HG02588 (cell line): Measurements from ENCODE around the gene CMTM7.

Source experiments
- ATAC-seq: cut with Tn5 transposase; IDR thresholded peaks from one replicate; pipeline ENCODE4 v1.9.1; 2021; ENCODE audit warnings: mild to moderate bottlenecking, moderate library complexity; ENCODE audit not compliant: unreplicated experiment

Gene CMTM7

DNA sequence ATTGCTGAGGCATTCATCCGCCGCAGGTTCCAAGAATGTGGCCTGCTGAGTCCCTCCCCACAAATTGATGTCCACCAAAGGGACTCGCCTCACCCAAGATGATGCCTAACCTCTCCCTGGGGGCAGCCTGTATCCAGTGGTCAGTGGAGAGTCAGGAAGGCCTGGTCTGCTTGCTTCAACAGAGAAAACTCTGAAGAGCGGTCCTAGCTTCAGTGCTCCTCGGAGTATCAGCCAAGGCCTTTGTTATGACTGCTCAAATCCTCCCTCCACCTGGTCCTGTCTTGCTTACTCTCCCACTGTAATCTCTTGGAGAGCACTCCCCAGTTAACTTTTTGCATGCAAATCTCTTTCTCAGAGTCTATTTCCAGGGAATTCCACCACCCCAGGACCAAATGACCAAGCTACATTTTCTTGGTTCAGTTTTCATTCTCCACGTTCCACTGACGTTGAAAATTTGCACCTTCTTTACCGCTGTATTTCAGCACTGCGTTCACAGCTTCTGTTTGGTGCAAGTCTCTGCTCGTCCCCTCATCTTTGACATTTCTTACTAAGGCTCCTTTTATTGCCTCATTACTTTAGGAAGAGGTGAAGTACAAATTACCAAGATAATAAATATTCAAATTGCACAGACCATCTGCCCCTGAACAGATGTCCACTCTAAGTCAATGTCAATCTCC is 22.3 kb downstream of the CMTM7 start:
- ATAC-seq, result no peak

DNA sequence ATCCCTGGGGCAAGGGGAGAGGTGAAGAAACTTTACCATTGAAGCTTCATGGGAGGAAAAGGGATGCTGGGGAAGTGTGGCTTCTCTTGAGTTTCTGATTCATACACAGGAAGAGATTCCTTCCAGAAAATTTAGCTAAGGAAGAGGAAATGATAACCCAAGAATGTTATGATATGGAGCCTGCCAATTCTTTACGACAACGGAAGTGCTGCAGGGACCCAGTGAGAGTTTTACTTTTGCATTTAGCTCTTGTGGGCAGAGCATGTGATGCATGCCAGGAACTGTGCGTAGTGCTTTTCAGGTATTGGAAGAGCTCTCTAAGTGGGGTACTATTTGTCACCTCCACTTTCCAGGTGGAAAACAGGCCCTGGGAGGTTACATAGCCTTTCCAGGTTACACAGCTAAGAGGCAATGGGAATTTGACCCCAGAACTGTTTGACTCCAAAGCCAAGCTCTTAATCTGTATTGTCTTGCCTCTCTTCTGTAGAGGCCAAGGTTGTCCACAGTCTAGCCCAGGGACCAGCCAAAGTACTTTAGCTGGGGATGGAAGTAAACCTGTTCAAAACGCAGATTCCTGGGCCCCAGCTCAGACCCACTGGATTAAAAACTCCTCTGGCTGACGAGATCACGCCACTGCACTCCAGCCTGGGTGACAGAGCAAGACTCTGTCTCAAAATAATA is 23.0 kb downstream of the CMTM7 start:
- no peak for ATAC-seq

- no peak for ATAC-seq
Measured at GRCh38 chr3:32419742-32420125, 28.1 kb downstream of the CMTM7 start.

DNA sequence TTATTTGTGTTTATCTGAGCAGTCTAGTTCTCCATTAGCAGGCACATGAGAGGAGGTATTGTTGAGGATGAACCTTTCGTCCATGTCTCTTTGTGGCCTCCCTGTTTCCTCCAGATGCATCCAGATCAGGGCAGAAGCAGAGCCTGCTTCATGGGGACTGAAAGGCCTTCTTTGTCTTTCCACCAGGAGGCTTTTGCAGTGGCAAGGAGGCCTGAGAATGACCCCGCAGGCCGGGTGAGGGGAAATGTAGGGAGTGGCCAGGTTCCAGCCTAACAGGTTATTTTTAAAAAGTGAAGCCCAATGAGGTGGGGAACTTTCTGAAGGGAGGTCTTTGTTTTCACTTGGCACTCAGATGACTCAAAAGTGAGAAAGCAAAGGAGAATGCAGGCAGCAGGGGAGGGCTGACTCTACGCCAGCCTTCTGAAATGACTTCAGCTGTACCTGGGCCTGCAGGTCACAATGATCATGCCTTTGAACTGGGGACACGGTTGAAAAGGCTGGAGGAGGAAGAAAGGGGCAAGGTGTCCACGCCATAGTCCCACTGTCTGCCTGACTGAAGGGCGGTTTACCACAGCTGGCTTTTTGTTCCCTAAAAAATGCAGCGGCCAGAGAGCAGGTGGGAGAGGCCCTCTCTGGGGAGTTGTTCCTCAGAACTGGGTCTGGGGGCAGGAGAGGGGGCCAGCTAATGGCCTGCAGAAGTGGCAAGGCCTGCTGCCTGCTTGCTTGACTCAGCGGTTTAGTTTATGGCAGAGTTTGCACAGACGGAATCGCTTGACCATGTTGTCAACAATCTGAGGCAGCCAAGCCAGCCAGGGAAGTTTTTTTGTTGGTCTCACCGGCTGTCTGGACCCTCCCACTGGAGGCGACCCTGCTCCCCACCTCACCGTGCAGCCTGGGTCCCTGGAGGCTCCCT is 28.7 kb downstream of the CMTM7 start:
- ATAC-seq, result peak; percentile 81

- no peak for ATAC-seq
Measured at GRCh38 chr3:32421185-32421584, 29.5 kb downstream of the CMTM7 start.

GRCh38 chr3:32421991-32422859 is 30.6 kb downstream of the CMTM7 start:
- no peak for ATAC-seq

- ATAC-seq, result no peak
Measured at GRCh38 chr3:32422943-32423342, 31.3 kb downstream of the CMTM7 start.

GRCh38 chr3:32423534-32423933 is 31.9 kb downstream of the CMTM7 start:
- no peak for ATAC-seq

DNA sequence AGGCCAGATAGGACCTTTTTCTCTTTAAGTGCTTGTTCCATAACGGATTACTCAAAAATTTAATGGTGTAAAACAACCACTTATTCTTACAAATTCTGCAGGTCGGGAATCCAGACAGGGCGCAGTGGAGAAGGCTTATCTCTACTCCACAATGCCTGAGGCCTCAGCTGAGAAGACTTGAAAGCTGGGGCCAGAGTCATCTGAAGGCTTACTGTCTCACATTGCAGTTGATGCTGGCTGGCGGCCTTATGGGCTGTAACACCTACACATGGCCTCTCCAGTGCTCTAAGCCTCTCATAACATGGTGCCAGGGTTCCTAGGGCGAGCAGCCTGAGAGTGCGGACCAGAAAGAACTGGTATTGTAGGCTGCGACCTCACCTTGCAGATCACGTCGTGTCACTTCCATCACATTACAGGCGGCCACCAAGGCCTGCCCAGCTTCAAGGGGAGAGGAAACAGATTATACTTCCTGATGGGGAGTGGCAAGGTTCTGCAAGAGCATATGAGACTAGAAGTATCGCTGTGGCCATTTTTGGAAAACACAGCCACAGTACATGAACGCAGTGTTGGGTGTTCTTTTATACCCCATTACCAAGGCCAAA is 32.4 kb downstream of the CMTM7 start:
- ATAC-seq, result no peak

- ATAC-seq, result no peak
Measured at GRCh38 chr3:32424581-32425250, 33.1 kb downstream of the CMTM7 start.

DNA sequence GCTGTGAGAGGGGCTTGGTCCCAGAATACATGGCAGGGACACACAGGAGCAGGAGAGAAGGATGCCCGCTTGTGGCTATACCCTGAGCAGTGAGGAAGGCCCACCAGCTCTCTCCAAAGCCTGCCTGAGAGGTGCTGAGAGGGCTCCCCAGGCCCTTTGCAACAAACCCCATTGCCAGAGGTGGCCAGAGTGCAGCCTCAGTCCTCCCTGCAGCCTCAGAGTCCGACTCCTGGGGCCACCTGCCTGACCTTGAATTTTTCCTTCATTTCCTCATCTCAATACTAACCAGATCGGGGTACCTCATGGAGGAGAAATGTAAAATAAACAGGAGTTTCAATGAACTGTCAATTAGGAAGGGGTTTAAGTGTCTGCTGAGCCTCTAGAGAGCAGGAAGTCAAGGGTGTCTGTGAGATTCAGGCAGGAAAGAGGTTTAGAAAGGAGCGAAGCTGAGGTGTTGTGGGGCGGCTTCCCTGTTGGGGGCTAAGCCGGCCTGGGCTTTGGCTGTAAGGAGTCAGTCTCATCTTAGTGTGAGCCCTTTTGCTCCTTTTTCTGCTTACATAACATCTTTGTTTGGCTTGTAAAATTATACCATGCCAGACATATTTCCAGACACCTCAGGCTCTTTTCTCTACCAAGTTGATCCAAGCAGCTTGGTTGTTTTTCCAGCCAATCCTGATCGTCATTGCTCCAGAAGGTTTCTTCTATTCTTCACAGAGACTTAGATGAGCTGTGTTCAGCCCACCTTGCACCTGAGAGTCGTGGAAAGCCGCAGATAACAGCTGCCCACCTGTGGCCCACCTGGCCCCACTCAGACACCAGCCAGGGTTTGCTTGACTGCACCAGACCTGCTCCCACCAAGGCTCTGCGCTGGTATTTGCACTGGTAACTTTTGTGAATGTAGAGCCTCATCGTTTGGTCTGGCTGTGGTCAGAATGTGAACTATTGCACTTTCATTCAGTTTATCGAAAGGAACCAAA is 36.7 kb downstream of the CMTM7 start:
- ATAC-seq, result peak; percentile 66

DNA sequence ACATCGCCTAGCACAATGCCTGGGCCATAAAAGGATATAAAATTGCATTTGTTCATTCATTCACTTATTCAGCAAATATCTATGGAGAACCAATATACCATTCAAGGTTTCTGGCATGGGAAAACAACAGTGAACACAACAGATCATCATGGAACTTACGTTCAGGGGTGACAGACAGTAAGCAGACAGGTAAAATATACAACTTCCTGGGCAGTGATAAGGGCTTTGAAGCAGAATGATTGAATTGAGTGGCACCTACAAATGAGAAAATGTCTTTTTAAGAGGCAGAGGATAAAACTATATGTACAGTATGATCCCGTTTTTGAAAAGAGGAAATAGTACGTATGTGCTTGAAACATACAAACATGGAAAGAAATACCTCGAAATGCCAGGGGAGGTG is 39.2 kb downstream of the CMTM7 start:
- no peak for ATAC-seq

GRCh38 chr3:32431481-32431880 is 39.8 kb downstream of the CMTM7 start:
- no peak for ATAC-seq

GRCh38 chr3:32432045-32432710 is 40.5 kb downstream of the CMTM7 start:
- no peak for ATAC-seq

GRCh38 chr3:32432711-32433530 is 41.3 kb downstream of the CMTM7 start:
- no peak for ATAC-seq

GRCh38 chr3:32434206-32434605 is 42.6 kb downstream of the CMTM7 start:
- ATAC-seq, result no peak
